Retinal pigment epithelial cell (primary cell): ENCODE results near the gene EXPH5.

Experiments
- DNase-seq: peaks from one replicate; pipeline ENCODE4 v3.0.0-alpha.2; 2010; ENCODE audit warnings: low read depth
- H3K4me3 ChIP-seq: 2 replicates; pipeline ENCODE4 v1.5.1; 2011; ENCODE audit warnings: mild to moderate bottlenecking, low read length, control low read depth, moderate library complexity
- CTCF ChIP-seq: conservative IDR thresholded peaks from 2 replicates; pipeline ENCODE4 v1.5.1; 2011; ENCODE audit warnings: low read depth, low read length, control low read depth, inconsistent platforms

The EXPH5 gene

GRCh38 chr11:108534274-108534882, 59.2 kb downstream of the EXPH5 start:
- H3K4me3 ChIP-seq: no peak overlapping the region
- no peak for DNase-seq
- no peak for TF ChIP-seq CTCF

DNA sequence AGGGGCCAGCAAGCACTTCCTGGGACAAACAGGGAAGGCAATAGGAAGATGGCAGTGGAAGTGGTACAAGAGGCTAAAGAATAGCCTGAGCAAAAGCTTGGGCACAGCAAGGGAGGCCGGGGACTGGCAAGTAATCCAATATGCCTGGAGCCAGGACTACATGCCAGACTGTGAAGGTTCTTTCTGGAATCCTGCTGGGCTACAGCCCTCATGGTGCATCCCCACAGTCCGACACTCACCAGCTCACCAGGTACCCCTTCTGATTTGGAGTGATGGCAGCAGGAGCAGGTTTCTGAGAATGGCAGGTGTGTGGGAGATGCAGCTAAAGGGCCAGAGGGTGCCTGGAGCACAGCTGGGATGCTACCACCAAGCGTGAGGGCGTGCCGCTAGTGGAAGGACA, 63.1 kb downstream of the EXPH5 start:
- no peak overlapping the region for H3K4me3 ChIP-seq
- DNase-seq: no peak
- TF ChIP-seq CTCF: no peak

GRCh38 chr11:108527382-108527781, 66.2 kb downstream of the EXPH5 start:
- no peak for DNase-seq
- TF ChIP-seq CTCF: no peak
- H3K4me3 ChIP-seq: no peak overlapping the region

- no peak overlapping the region for H3K4me3 ChIP-seq
- no peak for TF ChIP-seq CTCF
- no peak for DNase-seq
Measured at GRCh38 chr11:108525161-108525560, 68.4 kb downstream of the EXPH5 start.

DNA sequence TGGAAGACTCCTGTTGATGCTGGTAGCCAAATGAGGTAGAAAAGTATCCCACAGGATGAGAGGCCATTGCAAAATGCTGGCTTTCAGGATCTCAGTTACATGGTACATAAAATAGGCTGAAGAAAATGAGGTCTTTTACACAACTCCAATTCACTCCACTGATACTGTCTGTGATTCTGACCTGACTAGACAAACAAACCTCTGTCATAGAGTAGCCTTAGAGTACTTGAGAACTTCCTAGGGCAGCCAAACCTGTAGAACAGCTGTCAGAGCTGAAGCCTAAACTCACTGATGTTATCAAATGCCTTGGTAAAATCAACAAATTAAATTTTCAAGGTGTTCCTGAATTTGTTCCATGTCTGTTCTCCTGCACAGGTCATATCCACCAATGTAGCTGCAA, 69.1 kb downstream of the EXPH5 start:
- no peak for TF ChIP-seq CTCF
- H3K4me3 ChIP-seq: no peak overlapping the region
- DNase-seq: no peak

- H3K4me3 ChIP-seq: no peak overlapping the region
- no peak for DNase-seq
- TF ChIP-seq CTCF: no peak
Measured at GRCh38 chr11:108522318-108522717, 71.2 kb downstream of the EXPH5 start.

GRCh38 chr11:108518581-108518980, 75.0 kb downstream of the EXPH5 start:
- no peak for DNase-seq
- no peak overlapping the region for H3K4me3 ChIP-seq
- no peak for TF ChIP-seq CTCF
